GM12878 (cell line): ENCODE measurements around the gene SSBP3. TPM values are rescaled to one million over a fixed set of nuclear protein-coding genes. Genes with fewer than 3 reads are reported as not detected.

Source experiments
- ATAC-seq: fragments of 200-7000 bp; cut with Tn5 transposase; 3 replicates; pipeline ENCODE4 v1.9.1; 2020; ENCODE audit warnings: mild to moderate bottlenecking, moderate library complexity
- BruUV-seq: library from RNA; stranded (reverse); fragments of 400-500 nt; replicated peaks from 2 replicates; lab custom pipeline; 2021; lab: Mats Ljungman, UMichigan
- CTCF ChIA-PET: fragments of 300-600 bp; sonication (Branson Sonifier 250); formaldehyde crosslinking; extraction: SDS; loops from one replicate; lab custom pipeline; 2021; ENCODE audit warnings: inconsistent platforms; lab: Yijun Ruan, JAX
- POLR2A ChIA-PET: fragments of 350-600 bp; formaldehyde crosslinking; extraction: SDS; loops from one replicate; lab custom pipeline; 2021; ENCODE audit warnings: inconsistent platforms; lab: Charles Lee
- RAD21 ChIA-PET: fragments of 300-600 bp; sonication (Branson Sonifier 250); formaldehyde crosslinking; loops from one replicate; lab custom pipeline; 2023; ENCODE audit warnings: antibody characterized with exemption; ENCODE audit not compliant: unreplicated experiment; lab: Charles Lee
- SMC1A ChIA-PET: fragments of 300-600 bp; sonication (Branson Sonifier 250); formaldehyde crosslinking; loops from one replicate; lab custom pipeline; 2023; ENCODE audit not compliant: unreplicated experiment, uncharacterized antibody; lab: Charles Lee
- DNase-seq: peaks from one replicate; pipeline ENCODE4 v3.0.0-alpha.2; 2011; ENCODE audit warnings: low read depth, low spot score
- FAIRE-seq: peaks from 3 replicates; lab custom pipeline; 2011; peaks lifted over from hg19 to GRCh38; lab: Jason Lieb, UNC
- H2AFZ ChIP-seq: 2 replicates; pipeline ENCODE4 v1.6.0; 2011; ENCODE audit warnings: low read depth, low read length, control low read depth; ENCODE audit not compliant: control insufficient read depth
- H3K27ac ChIP-seq: 2 replicates; pipeline ENCODE4 v1.5.1; 2011; ENCODE audit warnings: control low read depth; ENCODE audit not compliant: control insufficient read depth, insufficient read depth
- H3K27me3 ChIP-seq, 2 experiments: replicated peaks in 1 of 2; 2 replicates each; pipeline versions ENCODE4 v1.6.0 to v1.6.1; 2011; ENCODE audit warnings: low read length in 1 of 2; ENCODE audit not compliant: control insufficient read depth in 2 of 2, insufficient read depth in 2 of 2
- H3K36me3 ChIP-seq, 2 experiments: 2 replicates each; pipeline ENCODE4 v1.5.1; 2011; ENCODE audit warnings: low read length in 1 of 2; ENCODE audit not compliant: control insufficient read depth in 2 of 2, insufficient read depth in 2 of 2
- H3K4me1 ChIP-seq: 2 replicates; pipeline ENCODE4 v1.6.1; 2011; ENCODE audit warnings: mild to moderate bottlenecking, low read length, moderate library complexity, mixed read lengths; ENCODE audit not compliant: control insufficient read depth, insufficient read depth
- H3K4me2 ChIP-seq: 2 replicates; pipeline ENCODE4 v1.6.0; 2011; ENCODE audit warnings: control low read depth; ENCODE audit not compliant: control insufficient read depth, insufficient read depth
- H3K4me3 ChIP-seq: fragments of 200-600 bp; sonication (generic); 2 replicates; pipeline ENCODE4 v1.5.1; 2016
- H3K79me2 ChIP-seq: 2 replicates; pipeline ENCODE4 v1.6.0; 2011; ENCODE audit warnings: low read length; ENCODE audit not compliant: control insufficient read depth, insufficient read depth
- H3K9ac ChIP-seq: 2 replicates; pipeline ENCODE4 v1.8.0; 2011; ENCODE audit warnings: low read length, control low read depth, mixed read lengths; ENCODE audit not compliant: control insufficient read depth, insufficient read depth
- H3K9me3 ChIP-seq: replicated peaks from 3 replicates; pipeline ENCODE4 v1.5.1; 2011; ENCODE audit warnings: mild to moderate bottlenecking, low read length; ENCODE audit not compliant: control insufficient read depth, insufficient read depth
- H4K20me1 ChIP-seq: 2 replicates; pipeline ENCODE4 v1.6.0; 2011; ENCODE audit not compliant: control insufficient read depth, insufficient read depth
- EGR1 ChIP-seq, 2 experiments: IDR thresholded peaks; 1 replicate in 1 of 2; 2 replicates in 1 of 2; pipeline ENCODE4 v1.6.1; 2011 to 2012; ENCODE audit warnings: low read depth in 2 of 2, low read length in 2 of 2, borderline replicate concordance in 1 of 2, mild to moderate bottlenecking in 1 of 2, moderate library complexity in 1 of 2
- HDGF ChIP-seq: fragments of 450-650 bp; IDR thresholded peaks from 2 replicates; pipeline ENCODE4 v1.6.1; 2016; ENCODE audit warnings: antibody characterized with exemption
- MTA2 ChIP-seq: fragments of 450-650 bp; IDR thresholded peaks from 2 replicates; pipeline ENCODE4 v1.6.1; 2016; ENCODE audit warnings: low read depth, mild to moderate bottlenecking, moderate library complexity
- NBN ChIP-seq: fragments of 450-650 bp; IDR thresholded peaks from 2 replicates; pipeline ENCODE4 v1.6.1; 2016
- NFYA ChIP-seq: IDR thresholded peaks from 2 replicates; pipeline ENCODE4 v1.6.1; 2011; ENCODE audit warnings: low read depth, mild to moderate bottlenecking, low read length, improper control_type of control experiment, borderline replicate concordance
- PML ChIP-seq: IDR thresholded peaks from 2 replicates; pipeline ENCODE4 v1.6.1; 2012; ENCODE audit warnings: low read length, inconsistent platforms
- SMAD1 ChIP-seq: fragments of 450-650 bp; IDR thresholded peaks from 2 replicates; pipeline ENCODE4 v1.6.1; 2018; ENCODE audit warnings: mild to moderate bottlenecking, low read depth; ENCODE audit not compliant: partially characterized antibody
- STAT3 ChIP-seq: IDR thresholded peaks from 2 replicates; pipeline ENCODE4 v1.6.1; 2011; ENCODE audit warnings: low read depth, low read length, improper control_type of control experiment
- YBX1 ChIP-seq: fragments of 450-650 bp; IDR thresholded peaks from 2 replicates; pipeline ENCODE4 v1.6.1; 2016; ENCODE audit warnings: antibody characterized with exemption
- ZSCAN29 ChIP-seq: fragments of 450-650 bp; IDR thresholded peaks from 2 replicates; pipeline ENCODE4 v1.6.1; 2017; ENCODE audit warnings: mild to moderate bottlenecking, moderate library complexity
- WGBS: methylation state at CpG from one replicate; pipeline ENCODE4 v1.1.6; 2016; ENCODE audit warnings: low lambda C conversion rate; ENCODE audit not compliant: insufficient replicate concordance, insufficient coverage; ENCODE audit errors: missing lambda C conversion rate; 5-methylcytosine and 5-hydroxymethylcytosine counted together
- in situ Hi-C: fragments of 300-500 bp; cut with MboI; formaldehyde crosslinking; loops from 9 replicates; pipeline ENCODE4 v1.14.3; 2018; ENCODE audit warnings: mixed read lengths
- intact Hi-C: fragments of 100-400 bp; cut with micrococcal nuclease; formaldehyde crosslinking; loops from one replicate; pipeline ENCODE4 v1.14.2; 2022; ENCODE audit not compliant: unreplicated experiment
- polyA plus RNA-seq, 11 experiments: library from polyadenylated mRNA; depleted of rRNA in 4 of 11; unstranded in 6 of 11; stranded (reverse) in 5 of 11; fragments of >200 nt; fragmentation: Nextera tagmentation in 4 of 11; fragmentation: Illumina TruSeq in 1 of 11; extraction: Ambion mirVana in 4 of 11; extraction: Trizol in 1 of 11; gene quantifications; 1 replicate in 1 of 11; 2 replicates in 10 of 11; pipeline versions ENCODE4 v1.2.1 to v1.2.3, GENCODE V29; 2011 to 2016; ENCODE audit warnings: inconsistent platforms in 2 of 11, missing spikeins in 2 of 11, low read depth in 1 of 11
- total RNA-seq, 4 experiments: library from RNA; depleted of rRNA in 3 of 4; stranded (reverse); fragments of >200 nt in 3 of 4; fragmentation: Illumina TruSeq in 1 of 4; extraction: Trizol in 1 of 4; gene quantifications; 2 replicates each; pipeline versions ENCODE4 v1.2.1 to v1.2.3, GENCODE V29; 2013 to 2021
- TF ChIP-seq, protein P1 (sequence below): IDR thresholded peaks from 2 replicates; pipeline ENCODE4 v1.6.1; 2011; ENCODE audit warnings: low read depth, mild to moderate bottlenecking, low read length, moderate library complexity, borderline replicate concordance; ENCODE audit errors: extremely low read depth
- TF ChIP-seq, protein P2 (sequence below): IDR thresholded peaks from 2 replicates; pipeline ENCODE4 v1.6.1; 2011; ENCODE audit warnings: borderline replicate concordance, low read depth, mild to moderate bottlenecking, moderate library complexity, low read length; ENCODE audit not compliant: insufficient read depth, poor library complexity, severe bottlenecking

SSBP3 gene
- total and polyA plus RNA-seq, 10 of the 15 experiments (the other 5 are each of a cell fraction or from before 2014, with no cell fraction given) = 4.1 to 51.7 (median 17.1) TPM

GRCh38 chr1:54256522-54257345 lies 149.5 kb downstream of the SSBP3 start:
- H3K79me2 ChIP-seq = no peaks in the 10 kb centered on the region
- no peak for TF ChIP-seq YBX1
- TF ChIP-seq NFYA = no peak
- TF ChIP-seq EGR1 (IDR thresholded peaks at IDR 0.05; ENCODE audit: borderline replicate concordance in 1 of 2, low read depth in 2 of 2, low read length in 2 of 2) = no peak
- TF ChIP-seq, protein P1, sequence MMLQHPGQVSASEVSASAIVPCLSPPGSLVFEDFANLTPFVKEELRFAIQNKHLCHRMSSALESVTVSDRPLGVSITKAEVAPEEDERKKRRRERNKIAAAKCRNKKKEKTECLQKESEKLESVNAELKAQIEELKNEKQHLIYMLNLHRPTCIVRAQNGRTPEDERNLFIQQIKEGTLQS = no peak
- no peak for TF ChIP-seq PML
- TF ChIP-seq MTA2 = no peak
- no peak for TF ChIP-seq ZSCAN29
- no peak for TF ChIP-seq HDGF
- TF ChIP-seq, protein P2, sequence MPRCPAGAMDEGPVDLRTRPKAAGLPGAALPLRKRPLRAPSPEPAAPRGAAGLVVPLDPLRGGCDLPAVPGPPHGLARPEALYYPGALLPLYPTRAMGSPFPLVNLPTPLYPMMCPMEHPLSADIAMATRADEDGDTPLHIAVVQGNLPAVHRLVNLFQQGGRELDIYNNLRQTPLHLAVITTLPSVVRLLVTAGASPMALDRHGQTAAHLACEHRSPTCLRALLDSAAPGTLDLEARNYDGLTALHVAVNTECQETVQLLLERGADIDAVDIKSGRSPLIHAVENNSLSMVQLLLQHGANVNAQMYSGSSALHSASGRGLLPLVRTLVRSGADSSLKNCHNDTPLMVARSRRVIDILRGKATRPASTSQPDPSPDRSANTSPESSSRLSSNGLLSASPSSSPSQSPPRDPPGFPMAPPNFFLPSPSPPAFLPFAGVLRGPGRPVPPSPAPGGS = no peak
- TF ChIP-seq NBN = no peak
- no peak for TF ChIP-seq SMAD1
- TF ChIP-seq STAT3 = no peak
- H2AFZ ChIP-seq = no peak overlapping the region
- in situ Hi-C loops = no loop called here
- BruUV-seq = no TSS peak
- H3K27ac ChIP-seq = no peak overlapping the region
- no peaks in the 10 kb centered on the region for H3K9me3 ChIP-seq
- intact Hi-C loops = no loop called here
- no peak overlapping the region for H3K4me2 ChIP-seq
- ChIA-PET POLR2A (no interaction called here), RAD21 (no interaction called here), SMC1A (no interaction called here), CTCF (no interaction called here)
- no peaks in the 10 kb centered on the region for H3K4me1 ChIP-seq
- FAIRE-seq (no peak), DNase-seq (no peak), ATAC-seq (no peak)
- no peaks in the 10 kb centered on the region for H4K20me1 ChIP-seq
- H3K36me3 ChIP-seq = peaks cover 0 to 5% of the 10 kb centered on the region in 2 experiments; a peak in 3 of 4 replicates
- H3K9ac ChIP-seq = no peak overlapping the region
- WGBS = 92% methylated on average over 13 of the region's 13 CpGs
- no peaks in the 10 kb centered on the region for H3K27me3 ChIP-seq
- no peak overlapping the region for H3K4me3 ChIP-seq
